ENCODE measurements around the gene ATOSB. TPM values are rescaled to one million over a fixed set of nuclear protein-coding genes. Genes with fewer than 3 reads are reported as not detected.
A peak's percentile ranks its signal among the peaks of the same experiment; 100 is the strongest.

The ATOSB gene
- total RNA-seq, 3 donors from 2014 or later, result 7.8 to 21.1 (median 8.8) TPM

- Histone ChIP-seq H3K4me3 (no peak overlapping the region), H3K4me1 (no peaks in the 10 kb centered on the region), H3K9me3 (peaks cover 22 to 25% of the 10 kb centered on the region in 2 donors), H3K27me3 (no peaks in the 10 kb centered on the region), H3K27ac (no peak overlapping the region), H3K36me3 (no peaks in the 10 kb centered on the region)
- DNase-seq (ENCODE audit: low spot score in 2 of 2), result no peak
- no peak for TF ChIP-seq POLR2AphosphoS5 (IDR thresholded peaks at IDR 0.05)
- intact Hi-C loops (cut with DNase I; ENCODE audit: low total_unique reads), result no loop called here
These were observed 26.4 kb upstream of the ATOSB start for GRCh38 chr9:35142037-35142436.

GRCh38 chr9:35140093-35140492 is 24.4 kb upstream of the ATOSB start:
- no peak overlapping the region for H3K4me3 ChIP-seq
- H3K36me3 ChIP-seq, result no peaks in the 10 kb centered on the region
- no peak for TF ChIP-seq POLR2A (IDR thresholded peaks at IDR 0.05)
- TF ChIP-seq POLR2AphosphoS5 (IDR thresholded peaks at IDR 0.05), result no peak
- H3K9me3 ChIP-seq, result peaks cover 22 to 25% of the 10 kb centered on the region in 2 donors
- H3K27ac ChIP-seq, result no peak overlapping the region
- no peak for DNase-seq (ENCODE audit: low spot score in 2 of 2)
- intact Hi-C loops (cut with DNase I; ENCODE audit: low total_unique reads), result no loop called here
- no peaks in the 10 kb centered on the region for H3K4me1 ChIP-seq
- no peaks in the 10 kb centered on the region for H3K27me3 ChIP-seq

GRCh38 chr9:35136866-35137265 is 21.2 kb upstream of the ATOSB start:
- no peaks in the 10 kb centered on the region for H3K4me1 ChIP-seq
- intact Hi-C loops (cut with DNase I; ENCODE audit: low total_unique reads), result no loop called here
- no peak overlapping the region for H3K27ac ChIP-seq
- H3K27me3 ChIP-seq, result no peaks in the 10 kb centered on the region
- no peak for DNase-seq (ENCODE audit: low spot score in 2 of 2)
- H3K4me3 ChIP-seq, result no peak overlapping the region
- H3K36me3 ChIP-seq, result no peaks in the 10 kb centered on the region
- no peak for TF ChIP-seq POLR2A (IDR thresholded peaks at IDR 0.05)
- no peak for TF ChIP-seq CTCF (IDR thresholded peaks at IDR 0.05)
- no peak for TF ChIP-seq POLR2AphosphoS5 (IDR thresholded peaks at IDR 0.05)
- peaks cover 12 to 15% of the 10 kb centered on the region in 2 donors for H3K9me3 ChIP-seq

DNA sequence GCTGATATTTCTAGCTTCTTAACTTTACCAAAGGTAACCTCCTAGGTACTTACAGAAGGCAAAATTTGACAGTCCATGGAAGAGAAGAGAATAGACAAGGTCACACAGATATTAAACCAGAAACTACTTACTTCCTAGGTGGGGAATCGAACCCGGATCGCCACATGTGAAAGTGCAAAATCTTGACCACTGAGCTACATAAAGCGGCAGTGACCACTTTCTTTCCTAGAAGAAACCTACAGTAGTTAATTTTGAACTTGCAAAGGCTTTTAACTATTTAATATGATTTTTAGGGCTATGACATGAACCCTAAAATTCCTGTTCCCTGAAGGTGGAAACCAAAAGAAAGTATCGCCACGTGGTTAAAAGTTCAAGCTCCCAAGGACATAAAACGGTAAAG is 20.3 kb upstream of the ATOSB start:
- Histone ChIP-seq H3K36me3 (no peaks in the 10 kb centered on the region), H3K27ac (no peak overlapping the region), H3K4me3 (no peak overlapping the region), H3K4me1 (no peaks in the 10 kb centered on the region), H3K27me3 (no peaks in the 10 kb centered on the region), H3K9me3 (peaks cover 3 to 6% of the 10 kb centered on the region in 2 donors)
- intact Hi-C loops (cut with DNase I; ENCODE audit: low total_unique reads), result no loop called here
- TF ChIP-seq POLR2AphosphoS5 (IDR thresholded peaks at IDR 0.05) (no peak), CTCF (IDR thresholded peaks at IDR 0.05) (no peak), POLR2A (IDR thresholded peaks at IDR 0.05) (no peak)
- DNase-seq (ENCODE audit: low spot score in 2 of 2), result no peak

GRCh38 chr9:35134920-35135319 is 19.3 kb upstream of the ATOSB start:
- no peak for DNase-seq (ENCODE audit: low spot score in 2 of 2)
- H3K4me1 ChIP-seq, result no peaks in the 10 kb centered on the region
- no peak for TF ChIP-seq POLR2AphosphoS5 (IDR thresholded peaks at IDR 0.05)
- TF ChIP-seq CTCF (IDR thresholded peaks at IDR 0.05), result no peak
- TF ChIP-seq POLR2A (IDR thresholded peaks at IDR 0.05), result no peak
- no peaks in the 10 kb centered on the region for H3K27me3 ChIP-seq
- no peak overlapping the region for H3K27ac ChIP-seq
- no peak overlapping the region for H3K4me3 ChIP-seq
- intact Hi-C loops (cut with DNase I; ENCODE audit: low total_unique reads), result no loop called here
- peaks cover 0 to 3% of the 10 kb centered on the region in 2 donors for H3K9me3 ChIP-seq
- H3K36me3 ChIP-seq, result no peaks in the 10 kb centered on the region

DNA sequence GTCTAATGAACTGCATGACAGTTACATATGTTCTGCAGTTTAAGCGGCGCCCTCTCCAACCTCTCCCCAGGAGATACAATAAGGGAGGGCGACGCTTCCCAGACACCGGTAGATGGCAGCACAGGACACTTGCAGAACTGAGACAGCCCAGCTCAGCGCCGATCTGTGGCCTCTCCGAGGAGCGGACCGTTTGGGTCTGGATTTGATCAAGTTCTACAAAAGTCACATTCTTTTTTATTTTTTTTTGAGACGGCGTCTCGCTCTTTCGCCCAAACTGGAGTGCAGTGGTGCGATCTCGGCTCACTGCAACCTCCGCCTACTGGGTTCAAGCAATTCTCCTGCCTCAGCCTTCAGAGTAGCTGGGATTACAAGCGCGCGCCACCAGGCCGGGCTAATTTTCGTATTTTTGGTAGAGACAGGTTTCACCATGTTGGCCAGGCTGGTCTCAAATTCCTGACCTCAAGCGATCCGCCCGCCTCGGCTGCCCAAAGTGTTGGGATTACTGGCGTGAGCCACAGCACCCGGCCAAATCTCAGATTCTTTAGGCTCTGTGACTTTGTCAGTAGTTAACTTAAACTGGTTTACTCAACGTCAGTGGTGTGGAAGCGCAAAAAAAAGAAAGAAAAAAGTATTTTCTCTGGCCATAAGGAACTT is 1.4 kb upstream of the ATOSB start:
- TF ChIP-seq POLR2A (IDR thresholded peaks at IDR 0.05) (no peak), POLR2AphosphoS5 (IDR thresholded peaks at IDR 0.05) (peak in 1 of 3 donors; percentile 26), CTCF (IDR thresholded peaks at IDR 0.05) (peak; percentile 65 to 96 (median 92))
- Histone ChIP-seq H3K27me3 (no peaks in the 10 kb centered on the region), H3K4me1 (peaks cover 0 to 18% of the 10 kb centered on the region in 2 donors), H3K4me3 (peak overlapping the region; percentile 60 to 76 (median 60)), H3K9me3 (no peaks in the 10 kb centered on the region), H3K27ac (peak overlapping the region; percentile 88 to 92), H3K36me3 (no peaks in the 10 kb centered on the region)
- DNase-seq (ENCODE audit: low spot score in 2 of 2), result peak; percentile 86 to 90
- intact Hi-C loops (cut with DNase I; ENCODE audit: low total_unique reads), result no loop called here

Data from breast epithelium (tissue), 4 donors.